H1 (cell line): ENCODE measurements around the gene CSH1. TPM values are rescaled to one million over a fixed set of nuclear protein-coding genes. Genes with fewer than 3 reads are reported as not detected.

Source experiments
- CTCF ChIA-PET: fragments of 300-600 bp; sonication (Branson Sonifier 250); formaldehyde crosslinking; loops from one replicate; lab custom pipeline; 2021; ENCODE audit not compliant: partially characterized antibody; lab: Charles Lee
- POLR2A ChIA-PET: fragments of 300-600 bp; sonication (Branson Sonifier 250); formaldehyde crosslinking; loops from one replicate; lab custom pipeline; 2021; ENCODE audit warnings: inconsistent platforms; ENCODE audit not compliant: partially characterized antibody; lab: Charles Lee
- DNase-seq, 2 experiments: peaks; one replicate each; pipeline versions ENCODE4 v3.0.0 to v3.0.0-alpha.2; 2010 to 2022; ENCODE audit warnings: low spot score in 2 of 2, low read depth in 1 of 2, mixed read lengths in 1 of 2
- FAIRE-seq: peaks from 2 replicates; lab custom pipeline; 2011; peaks lifted over from hg19 to GRCh38; lab: Jason Lieb, UNC
- H2AFZ ChIP-seq: 2 replicates; pipeline ENCODE4 v1.8.1; 2012; ENCODE audit warnings: low read length, inconsistent platforms
- H2AK5ac ChIP-seq: 2 replicates; pipeline ENCODE4 v1.6.1; 2013; ENCODE audit warnings: low read depth, low read length
- H2BK120ac ChIP-seq: replicated peaks from 2 replicates; pipeline ENCODE3; 2013; ENCODE audit warnings: low read depth, low read length, inconsistent platforms
- H2BK12ac ChIP-seq: 2 replicates; pipeline ENCODE4 v1.6.1; 2013; ENCODE audit warnings: low read depth, low read length
- H2BK15ac ChIP-seq: 2 replicates; pipeline ENCODE4 v1.6.1; 2013; ENCODE audit warnings: low read length
- H2BK20ac ChIP-seq: 2 replicates; pipeline ENCODE4 v1.6.1; 2013; ENCODE audit warnings: low read length
- H2BK5ac ChIP-seq: 2 replicates; pipeline ENCODE4 v1.6.1; 2013; ENCODE audit warnings: low read depth, low read length
- H3K14ac ChIP-seq: 2 replicates; pipeline ENCODE4 v1.6.1; 2013; ENCODE audit warnings: inconsistent platforms; ENCODE audit not compliant: insufficient read length
- H3K18ac ChIP-seq: 2 replicates; pipeline ENCODE4 v1.6.1; 2013; ENCODE audit warnings: low read length; ENCODE audit errors: extremely low read depth
- H3K23ac ChIP-seq: 2 replicates; pipeline ENCODE4 v1.6.1; 2013; ENCODE audit warnings: inconsistent platforms; ENCODE audit not compliant: insufficient read length
- H3K23me2 ChIP-seq: 2 replicates; pipeline ENCODE4 v1.6.1; 2013; ENCODE audit warnings: low read depth, low read length
- H3K27ac ChIP-seq: 2 replicates; pipeline ENCODE4 v1.6.1; 2011; ENCODE audit warnings: low read depth, low read length, inconsistent platforms
- H3K27me3 ChIP-seq, 4 experiments: replicated peaks in 1 of 4; 1 replicate in 1 of 4; 2 replicates in 3 of 4; pipeline versions ENCODE4 v1.6.1 to v1.8.1; 2011 to 2013; ENCODE audit warnings: low read length in 3 of 4, mild to moderate bottlenecking in 3 of 4, inconsistent platforms in 2 of 4, mixed read lengths in 2 of 4, moderate library complexity in 1 of 4; ENCODE audit not compliant: control insufficient read depth in 3 of 4, insufficient read depth in 3 of 4; ENCODE audit errors: extremely low read depth in 1 of 4
- H3K36me3 ChIP-seq, 4 experiments: 2 replicates each; pipeline versions ENCODE4 v1.6.1 to v1.8.1; 2011 to 2013; ENCODE audit warnings: mild to moderate bottlenecking in 4 of 4, low read length in 3 of 4, moderate library complexity in 2 of 4, control low read depth in 1 of 4, inconsistent platforms in 1 of 4; ENCODE audit not compliant: insufficient read depth in 4 of 4, control insufficient read depth in 2 of 4
- H3K4ac ChIP-seq: replicated peaks from 2 replicates; pipeline ENCODE3; 2013; ENCODE audit warnings: low read length, low read depth, mixed read lengths, inconsistent platforms; ENCODE audit not compliant: insufficient read length
- H3K4me1 ChIP-seq, 4 experiments: replicated peaks in 1 of 4; 1 replicate in 1 of 4; 2 replicates in 3 of 4; pipeline versions ENCODE4 v1.6.1 to v1.8.1; 2011 to 2013; ENCODE audit warnings: low read length in 3 of 4, inconsistent platforms in 2 of 4, mixed read lengths in 1 of 4; ENCODE audit not compliant: insufficient read depth in 4 of 4, control insufficient read depth in 3 of 4
- H3K4me2 ChIP-seq, 2 experiments: 2 replicates each; pipeline versions ENCODE4 v1.6.1 to v1.8.1; 2011 to 2013; ENCODE audit warnings: low read depth in 2 of 2, low read length in 2 of 2, control low read depth in 1 of 2, inconsistent platforms in 1 of 2, mild to moderate bottlenecking in 1 of 2; ENCODE audit not compliant: insufficient read depth in 1 of 2
- H3K4me3 ChIP-seq, 4 experiments: fragments of 200-600, 300-600 bp in 1 of 4; sonication (generic), shearing (Covaris generic), sonication (Bioruptor Twin) in 1 of 4; 2 replicates each; pipeline versions ENCODE4 v1.5.1 to v1.8.1; 2011 to 2016; ENCODE audit warnings: low read length in 4 of 4, low read depth in 3 of 4, control low read depth in 2 of 4, inconsistent platforms in 2 of 4, mild to moderate bottlenecking in 2 of 4, mixed read lengths in 1 of 4, moderate library complexity in 1 of 4; ENCODE audit not compliant: insufficient read depth in 2 of 4; ENCODE audit errors: extremely low read depth in 1 of 4
- H3K56ac ChIP-seq: replicated peaks from 2 replicates; pipeline ENCODE3; 2013; ENCODE audit warnings: low read depth, mild to moderate bottlenecking, mixed read lengths, low read length, inconsistent platforms; ENCODE audit not compliant: insufficient read length
- H3K79me1 ChIP-seq: 2 replicates; pipeline ENCODE4 v1.6.1; 2013; ENCODE audit warnings: low read depth, low read length, control low read depth
- H3K79me2 ChIP-seq, 2 experiments: 2 replicates each; pipeline versions ENCODE4 v1.6.1 to v1.8.1; 2012 to 2013; ENCODE audit warnings: low read length in 2 of 2, mild to moderate bottlenecking in 2 of 2, inconsistent platforms in 1 of 2; ENCODE audit not compliant: insufficient read depth in 2 of 2, control insufficient read depth in 1 of 2
- H3K9ac ChIP-seq, 4 experiments: replicated peaks in 1 of 4; 1 replicate in 1 of 4; 2 replicates in 3 of 4; pipeline versions ENCODE4 v1.6.1 to v1.8.1; 2011 to 2013; ENCODE audit warnings: low read depth in 3 of 4, low read length in 3 of 4, control low read depth in 2 of 4, mild to moderate bottlenecking in 2 of 4, moderate library complexity in 2 of 4, inconsistent platforms in 1 of 4; ENCODE audit errors: extremely low read depth in 1 of 4
- H3K9me3 ChIP-seq, 2 experiments: 2 replicates each; pipeline versions ENCODE4 v1.6.1 to v1.8.1; 2012 to 2013; ENCODE audit warnings: mild to moderate bottlenecking in 2 of 2, moderate library complexity in 2 of 2, control low read depth in 1 of 2, inconsistent platforms in 1 of 2, low read depth in 1 of 2, low read length in 1 of 2, mixed read lengths in 1 of 2; ENCODE audit not compliant: insufficient read depth in 2 of 2
- H4K20me1 ChIP-seq, 2 experiments: replicated peaks in 1 of 2; 2 replicates each; pipeline versions ENCODE3 to v1.8.1; 2011 to 2013; ENCODE audit warnings: inconsistent platforms in 2 of 2, low read length in 2 of 2, mild to moderate bottlenecking in 1 of 2; ENCODE audit not compliant: insufficient read depth in 2 of 2, control insufficient read depth in 1 of 2
- H4K5ac ChIP-seq: 2 replicates; pipeline ENCODE4 v1.6.1; 2013; ENCODE audit warnings: low read length, low read depth, mixed read lengths, inconsistent platforms; ENCODE audit not compliant: insufficient read length
- H4K8ac ChIP-seq: 2 replicates; pipeline ENCODE4 v1.8.0; 2013; ENCODE audit warnings: mild to moderate bottlenecking, moderate library complexity, low read length, inconsistent platforms; ENCODE audit not compliant: insufficient read depth; ENCODE audit errors: extremely low read depth
- H4K91ac ChIP-seq: replicated peaks from 2 replicates; pipeline ENCODE3; 2013; ENCODE audit warnings: low read length, mixed read lengths, inconsistent platforms; ENCODE audit not compliant: insufficient read length
- CHD2 ChIP-seq: IDR thresholded peaks from 2 replicates; pipeline ENCODE4 v1.6.1; 2012; ENCODE audit warnings: low read length, improper control_type of control experiment
- CTCF ChIP-seq, 3 experiments: IDR thresholded peaks; 1 replicate in 2 of 3; 2 replicates in 1 of 3; pipeline versions ENCODE4 v1.5.1 to v1.6.1; 2011; ENCODE audit warnings: low read length in 3 of 3, mild to moderate bottlenecking in 3 of 3, inconsistent platforms in 2 of 3, low read depth in 1 of 3, moderate library complexity in 1 of 3; ENCODE audit not compliant: insufficient read depth in 1 of 3; ENCODE audit errors: control extremely low read depth in 1 of 3
- EGR1 ChIP-seq: IDR thresholded peaks from 2 replicates; pipeline ENCODE4 v1.6.1; 2011; ENCODE audit warnings: low read depth, low read length, borderline replicate concordance
- SIN3A ChIP-seq, 2 experiments: IDR thresholded peaks in 1 of 2; conservative IDR thresholded peaks in 1 of 2; 2 replicates each; pipeline ENCODE4 v1.6.1; 2011 to 2012; ENCODE audit warnings: low read length in 2 of 2, improper control_type of control experiment in 1 of 2, low read depth in 1 of 2, mild to moderate bottlenecking in 1 of 2
- SP1 ChIP-seq: IDR thresholded peaks from 2 replicates; pipeline ENCODE4 v1.6.1; 2011; ENCODE audit warnings: low read depth, low read length
- USF2 ChIP-seq: IDR thresholded peaks from 2 replicates; pipeline ENCODE4 v1.6.1; 2011; ENCODE audit warnings: low read length, improper control_type of control experiment
- WGBS, 2 experiments: shearing (Covaris generic) in 1 of 2; methylation state at CpG; one replicate each; pipeline versions ENCODE4 v1.1.6 to v1.1.7; 2013 to 2015; ENCODE audit warnings: low lambda C conversion rate in 2 of 2, mixed read lengths in 2 of 2, inconsistent platforms in 1 of 2, low coverage in 1 of 2, missing lambda C conversion rate in 1 of 2; ENCODE audit not compliant: insufficient replicate concordance in 2 of 2, insufficient coverage in 1 of 2, insufficient read length in 1 of 2; ENCODE audit errors: extremely low coverage in 1 of 2, missing lambda C conversion rate in 1 of 2; 5-methylcytosine and 5-hydroxymethylcytosine counted together
- polyA plus RNA-seq, 7 experiments: library from polyadenylated mRNA; depleted of rRNA in 3 of 7; stranded (reverse) in 5 of 7; unstranded in 2 of 7; fragments of >200 nt in 5 of 7; fragments of 200-250 nt in 2 of 7; gene quantifications; 1 replicate in 5 of 7; 2 replicates in 1 of 7; 4 replicates in 1 of 7; pipeline versions ENCODE4 v1.2.1 to v1.2.3, GENCODE V29; 2011 to 2013; ENCODE audit warnings: missing spikeins in 2 of 7, mixed read lengths in 2 of 7
- total RNA-seq: library from RNA; stranded (reverse); fragmentation: NEBNext Ultra II Directional; extraction: Animal tissue kit (Norgen Biotek cat#: 25700); gene quantifications from 2 replicates; pipeline ENCODE4 v1.2.1, GENCODE V29; 2021

CSH1 gene
- total and polyA plus RNA-seq, 2 of the 8 experiments (the other 6 are each of a cell fraction or from before 2014, with no cell fraction given) = 0.12 TPM; not detected in 1

- H4K5ac ChIP-seq = no peak overlapping the region
- TF ChIP-seq CHD2 = no peak
- TF ChIP-seq USF2 = no peak
- no peak for TF ChIP-seq EGR1
- TF ChIP-seq CTCF (IDR thresholded peaks at IDR 0.05; ENCODE audit: control extremely low read depth in 1 of 3, insufficient read depth in 1 of 3, low read depth in 1 of 3, low read length in 3 of 3) = peak in 1 of 3 experiments; percentile 14; a peak in 1 of 4 replicates
- no peak for TF ChIP-seq SIN3A (conservative IDR thresholded peaks at IDR 0.05 in 1 of 2, IDR thresholded peaks at IDR 0.05 in 1 of 2; ENCODE audit: low read depth in 1 of 2, low read length in 2 of 2)
- TF ChIP-seq SP1 = no peak
Observed at GRCh38 chr17:63937319-63937718, 40.9 kb upstream of the CSH1 start.

More at GRCh38 chr17:63937319-63937718, 40.9 kb upstream of the CSH1 start:
- H3K9me3 ChIP-seq = no peaks in the 10 kb centered on the region
- ChIA-PET POLR2A (interaction anchor here (0.6 to 1.3 kb wide), 3 partner anchors 9 to 91 kb away, joined by 3 to 9 read pairs (median 6); partner anchors contain the start of gene GH1), CTCF (interaction anchor here (0.6 to 11.4 kb wide), 10 partner anchors 9 to 260 kb away, joined by 3 to 164 read pairs (median 4); partner anchors contain the start of gene GH1)
- H3K79me1 ChIP-seq = no peaks in the 10 kb centered on the region
- H3K23me2 ChIP-seq = no peaks in the 10 kb centered on the region
- H3K14ac ChIP-seq = no peak overlapping the region
- no peak overlapping the region for H3K4me3 ChIP-seq
- no peak overlapping the region for H3K4me2 ChIP-seq
- H3K79me2 ChIP-seq = no peaks in the 10 kb centered on the region
- no peak overlapping the region for H3K9ac ChIP-seq
- H2BK5ac ChIP-seq = no peak overlapping the region
- H2BK20ac ChIP-seq = no peak overlapping the region
- H3K4me1 ChIP-seq = peaks cover 0 to 2% (median under 1%) of the 10 kb centered on the region in 4 experiments; a peak in 2 of 7 replicates
- H3K23ac ChIP-seq = no peak overlapping the region
- no peaks in the 10 kb centered on the region for H3K27me3 ChIP-seq
- H2AFZ ChIP-seq = no peak overlapping the region
- H2BK15ac ChIP-seq = no peak overlapping the region
- no peak overlapping the region for H4K91ac ChIP-seq
- 76% methylated on average over 6 of the region's 6 CpGs; no CpG with 5 or more reads in 1 of the 2 experiments for WGBS, 2 experiments
- H2BK120ac ChIP-seq = no peak overlapping the region
- H3K18ac ChIP-seq = no peak overlapping the region
- H3K56ac ChIP-seq = no peak overlapping the region
- no peak overlapping the region for H2AK5ac ChIP-seq
- H3K4ac ChIP-seq = no peak overlapping the region
- no peak for DNase-seq
- H3K27ac ChIP-seq = no peak overlapping the region
- peaks cover 0 to 15% (median 1%) of the 10 kb centered on the region in 4 experiments; a peak in 4 of 8 replicates for H3K36me3 ChIP-seq
- no peak overlapping the region for H2BK12ac ChIP-seq
- no peak overlapping the region for H4K8ac ChIP-seq
- FAIRE-seq = no peak
- H4K20me1 ChIP-seq = peaks cover 0 to 3% of the 10 kb centered on the region in 2 experiments
